Lung (tissue), 16 donors: ENCODE results near the gene C3orf62. TPM values are rescaled to one million over a fixed set of nuclear protein-coding genes. Genes with fewer than 3 reads are reported as not detected.

Source experiments
- ATAC-seq: fragments of 200-7000 bp; cut with Tn5 transposase; one replicate; pipeline ENCODE4 v1.9.1; 2020; ENCODE audit warnings: moderate number of reproducible peaks; ENCODE audit not compliant: insufficient read depth, low FRiP score
- DNase-seq, 3 donors: peaks; one replicate each; pipeline ENCODE4 v3.0.0-alpha.2; 2013 to 2017
- H3K27ac ChIP-seq, 2 donors: one replicate each; pipeline ENCODE4 v1.5.1; 2013; ENCODE audit warnings: mild to moderate bottlenecking in 2 of 2, moderate library complexity in 2 of 2, control low read depth in 1 of 2, inconsistent platforms in 1 of 2, low read depth in 1 of 2, low read length in 1 of 2
- H3K27me3 ChIP-seq, 3 donors: one replicate each; pipeline ENCODE4 v1.5.1; 2013; ENCODE audit warnings: low read length in 2 of 3; ENCODE audit not compliant: control insufficient read depth in 3 of 3, insufficient read depth in 3 of 3
- H3K36me3 ChIP-seq, 4 donors: one replicate each; pipeline ENCODE4 v1.5.1; 2013; ENCODE audit warnings: low read length in 4 of 4, mild to moderate bottlenecking in 1 of 4, moderate library complexity in 1 of 4; ENCODE audit not compliant: control insufficient read depth in 4 of 4, insufficient read depth in 4 of 4
- H3K4me1 ChIP-seq, 5 donors: one replicate each; pipeline ENCODE4 v1.5.1; 2013; ENCODE audit warnings: low read length in 5 of 5, mild to moderate bottlenecking in 2 of 5, moderate library complexity in 1 of 5; ENCODE audit not compliant: control insufficient read depth in 5 of 5, insufficient read depth in 5 of 5
- H3K4me3 ChIP-seq: one replicate; pipeline ENCODE4 v1.5.1; 2013; ENCODE audit warnings: mild to moderate bottlenecking, control low read depth, moderate library complexity
- H3K9ac ChIP-seq, 2 donors: one replicate each; pipeline ENCODE4 v1.5.1; 2013; ENCODE audit warnings: low read length in 2 of 2, control low read depth in 1 of 2; ENCODE audit not compliant: insufficient read depth in 1 of 2
- H3K9me3 ChIP-seq, 4 donors: one replicate each; pipeline ENCODE4 v1.5.1; 2013; ENCODE audit warnings: low read length in 3 of 4, mild to moderate bottlenecking in 1 of 4, moderate library complexity in 1 of 4; ENCODE audit not compliant: control insufficient read depth in 4 of 4, insufficient read depth in 3 of 4
- CTCF ChIP-seq: IDR thresholded peaks from 2 replicates; pipeline ENCODE4 v1.5.1; 2012; ENCODE audit warnings: mild to moderate bottlenecking; ENCODE audit errors: control extremely low read depth, extremely low read depth
- WGBS, 2 donors: extraction: QIAGEN DNeasy Blood & Tissue Kit; methylation state at CpG; one replicate each; pipeline ENCODE4 v1.1.7; 2013; 5-methylcytosine and 5-hydroxymethylcytosine counted together
- long read RNA-seq, 5 donors: transcript quantifications; one replicate each; lab custom pipeline, GENCODE V29; 2026
- polyA plus RNA-seq, 2 donors: library from polyadenylated mRNA; stranded (reverse); fragments of 200-250 nt; gene quantifications; one replicate each; pipeline ENCODE4 v1.2.1, GENCODE V29; 2013
- total RNA-seq, 2 donors: library from RNA; depleted of rRNA in 1 of 2; stranded (reverse); fragments of >200 nt in 1 of 2; gene quantifications; one replicate each; pipeline ENCODE4 v1.2.1, GENCODE V29; 2014 to 2021
- donor health status: control.
- donor health status: control.
- donor health status: Bipolar disorder and iron deficiency.
- donor health status: healthy.
- donor health status: DM: yes; HTN: yes; CAD: no.

C3orf62 gene
- total RNA-seq (1 to 10 TPM; 5.2 to 8.2 TPM), polyA plus RNA-seq (1 to 10 TPM; 6.0 to 8.1 TPM)
- long read RNA-seq, donor 1, full-length matches to known transcripts: 6 of 6 reads
- long read RNA-seq, donor 1, partial matches to known transcripts: 0 of 6 reads
- long read RNA-seq, donor 1, other reads (novel, unspliced or antisense): 0 of 6 reads
- long read RNA-seq, donor 2: 0 reads
- long read RNA-seq, donor 3: 0 reads
- long read RNA-seq, donor 4, full-length matches to known transcripts: 1 of 1 reads
- long read RNA-seq, donor 4, partial matches to known transcripts: 0 of 1 reads
- long read RNA-seq, donor 4, other reads (novel, unspliced or antisense): 0 of 1 reads
- long read RNA-seq, donor 5, full-length matches to known transcripts: 4 of 4 reads
- long read RNA-seq, donor 5, partial matches to known transcripts: 0 of 4 reads
- long read RNA-seq, donor 5, other reads (novel, unspliced or antisense): 0 of 4 reads

- Histone ChIP-seq H3K27ac (peak within 1 kb of the TSS; percentile 94 to 97), H3K4me3 (peak within 1 kb of the TSS; percentile 56), H3K27me3 (no peaks in the 10 kb centered on the region), H3K36me3 (peaks cover 5 to 18% (median 14%) of the 10 kb centered on the region in 4 donors), H3K9me3 (no peaks in the 10 kb centered on the region), H3K4me1 (peaks cover 0 to 17% (median 6%) of the 10 kb centered on the region in 5 donors), H3K9ac (peak within 1 kb of the TSS; percentile 84)
- peak; percentile 94 for ATAC-seq
- no peak for TF ChIP-seq CTCF
- WGBS, 2 donors: 3 to 5% methylated on average over 46 to 51 of the region's 51 CpGs
- DNase-seq: peak; percentile 92 to 94 (median 93)
These were observed at the start of gene C3orf62 for GRCh38 chr3:49276475-49277382. C3orf62 (minus strand) TSS chr3:49277232; CDS start chr3:49276872, 360 bp downstream.

- ATAC-seq (no peak), DNase-seq (no peak)
- H3K27ac ChIP-seq: no peak overlapping the region
- WGBS, 2 donors: 95 to 96% methylated on average over 7 of the region's 7 CpGs
- no peak overlapping the region for H3K9ac ChIP-seq
- no peaks in the 10 kb centered on the region for H3K27me3 ChIP-seq
- no peak for TF ChIP-seq CTCF
- no peak overlapping the region for H3K4me3 ChIP-seq
- H3K4me1 ChIP-seq: no peaks in the 10 kb centered on the region
- peaks cover 19 to 57% (median 40%) of the 10 kb centered on the region in 4 donors for H3K36me3 ChIP-seq
- no peaks in the 10 kb centered on the region for H3K9me3 ChIP-seq
These were observed 47.7 kb upstream of the C3orf62 start for GRCh38 chr3:49324768-49325167.

- Histone ChIP-seq H3K4me1 (peaks cover 0 to 3% (median 0%) of the 10 kb centered on the region in 5 donors), H3K27ac (peak overlapping the region in 1 of 2 donors; percentile 23), H3K9ac (no peak overlapping the region), H3K4me3 (no peak overlapping the region), H3K9me3 (no peaks in the 10 kb centered on the region), H3K27me3 (no peaks in the 10 kb centered on the region), H3K36me3 (peaks cover 15 to 46% (median 28%) of the 10 kb centered on the region in 4 donors)
- ATAC-seq (no peak), DNase-seq (peak in 1 of 3 donors; percentile 14)
- no peak for TF ChIP-seq CTCF
- WGBS, 2 donors: 93 to 96% methylated on average over 16 of the region's 16 CpGs
These were observed 39.8 kb upstream of the C3orf62 start for GRCh38 chr3:49316696-49317457.
